GM23338 (cell line): Measurements from ENCODE around the gene TRPC3. TPM values are rescaled to one million over a fixed set of nuclear protein-coding genes. Genes with fewer than 3 reads are reported as not detected.

ENCODE experiments used
- ATAC-seq: fragments of 200-7000 bp; cut with Tn5 transposase; 3 replicates; pipeline ENCODE4 v1.9.1; 2020
- DNase-seq: peaks from one replicate; pipeline ENCODE4 v3.0.0-alpha.2; 2015; ENCODE audit warnings: low spot score
- H2AFZ ChIP-seq: fragments of 200-600 bp; sonication (generic); 2 replicates; pipeline ENCODE4 v1.8.0; 2016; ENCODE audit warnings: antibody characterized with exemption, mild to moderate bottlenecking, moderate library complexity
- H3F3A ChIP-seq: fragments of 200-600 bp; sonication (generic); replicated peaks from 2 replicates; pipeline ENCODE4 v1.8.0; 2017; ENCODE audit warnings: antibody characterized with exemption, mixed run types, low read depth
- H3K27ac ChIP-seq: fragments of 200-600 bp; sonication (generic); 2 replicates; pipeline ENCODE4 v1.6.1; 2016; ENCODE audit warnings: low read depth
- H3K27me3 ChIP-seq: fragments of 200-600 bp; sonication (generic); 2 replicates; pipeline ENCODE4 v1.8.0; 2016; ENCODE audit warnings: mild to moderate bottlenecking, mixed run types, moderate library complexity; ENCODE audit not compliant: insufficient read depth
- H3K36me3 ChIP-seq: fragments of 200-600 bp; sonication (generic); 2 replicates; pipeline ENCODE4 v1.8.0; 2016; ENCODE audit warnings: mild to moderate bottlenecking; ENCODE audit not compliant: insufficient read depth
- H3K4me1 ChIP-seq: fragments of 200-600 bp; sonication (generic); 2 replicates; pipeline ENCODE4 v1.8.0; 2016; ENCODE audit warnings: mild to moderate bottlenecking, moderate library complexity; ENCODE audit not compliant: insufficient read depth
- H3K4me2 ChIP-seq: fragments of 200-600 bp; sonication (generic); 2 replicates; pipeline ENCODE4 v1.7.1; 2017; ENCODE audit warnings: mixed run types
- H3K4me3 ChIP-seq: fragments of 200-600 bp; sonication (generic); 2 replicates; pipeline ENCODE4 v1.6.1; 2016; ENCODE audit warnings: mixed run types
- H3K79me2 ChIP-seq: fragments of 200-600 bp; sonication (generic); replicated peaks from 2 replicates; pipeline ENCODE4 v1.8.0; 2017; ENCODE audit warnings: mild to moderate bottlenecking; ENCODE audit not compliant: insufficient read depth
- H3K9me2 ChIP-seq: fragments of 200-600 bp; sonication (generic); 2 replicates; pipeline ENCODE4 v1.8.0; 2017; ENCODE audit not compliant: insufficient read depth
- H4K20me1 ChIP-seq: fragments of 200-600 bp; sonication (generic); replicated peaks from 2 replicates; pipeline ENCODE4 v1.8.0; 2017; ENCODE audit warnings: mild to moderate bottlenecking; ENCODE audit not compliant: insufficient read depth
- H3K27ac Mint-ChIP-seq: 2 replicates; pipeline ENCODE4 v1.8.0; 2020; ENCODE audit warnings: inconsistent platforms, mild to moderate bottlenecking, moderate library complexity, mixed read lengths
- H3K27me3 Mint-ChIP-seq: 3 replicates; pipeline ENCODE4 v1.8.0; 2022; ENCODE audit warnings: low read depth, mild to moderate bottlenecking, moderate library complexity, mixed read lengths, inconsistent platforms; ENCODE audit not compliant: insufficient read depth, poor library complexity
- H3K36me3 Mint-ChIP-seq: 3 replicates; pipeline ENCODE4 v1.8.0; 2021; ENCODE audit warnings: low read depth, mild to moderate bottlenecking, inconsistent platforms, moderate library complexity, mixed read lengths
- H3K4me1 Mint-ChIP-seq: 3 replicates; pipeline ENCODE4 v1.8.0; 2020; ENCODE audit warnings: mild to moderate bottlenecking, inconsistent platforms, mixed read lengths
- H3K4me3 Mint-ChIP-seq: 3 replicates; pipeline ENCODE4 v1.8.0; 2021; ENCODE audit warnings: moderate library complexity, mild to moderate bottlenecking, inconsistent platforms, mixed read lengths
- H3K9me3 Mint-ChIP-seq: 3 replicates; pipeline ENCODE4 v1.8.0; 2020; ENCODE audit warnings: moderate library complexity, mild to moderate bottlenecking, inconsistent platforms, mixed read lengths
- CREB1 ChIP-seq: fragments of 250-450 bp; sonication (Bioruptor Pico); IDR thresholded peaks from 2 replicates; pipeline ENCODE4 v1.5.0; 2020; ENCODE audit warnings: low read depth, mild to moderate bottlenecking, moderate library complexity
- EZH2 ChIP-seq: fragments of 200-600 bp; sonication (generic); IDR thresholded peaks from one replicate; pipeline ENCODE4 v1.8.0; 2017; ENCODE audit warnings: antibody characterized with exemption, mild to moderate bottlenecking, low read depth; ENCODE audit not compliant: unreplicated experiment
- EZH2phosphoT487 ChIP-seq: fragments of 200-600 bp; sonication (generic); IDR thresholded peaks from one replicate; pipeline ENCODE4 v1.8.1; 2018; ENCODE audit warnings: antibody characterized with exemption; ENCODE audit not compliant: unreplicated experiment
- NANOG ChIP-seq: IDR thresholded peaks from 2 replicates; pipeline ENCODE4 v1.6.1; 2016; ENCODE audit warnings: antibody characterized with exemption, borderline replicate concordance
- POLR2AphosphoS5 ChIP-seq: IDR thresholded peaks from 2 replicates; pipeline ENCODE4 v1.6.1; 2016; ENCODE audit warnings: antibody characterized with exemption, low read depth
- REST ChIP-seq: IDR thresholded peaks from one replicate; pipeline ENCODE4 v1.6.1; 2018; ENCODE audit warnings: antibody characterized with exemption; ENCODE audit not compliant: unreplicated experiment
- long read RNA-seq: library from polyadenylated mRNA; unstranded; transcript quantifications from one replicate; pipeline ENCODE4 v2.0.0, GENCODE V29; 2020; ENCODE audit not compliant: unreplicated experiment
- polyA plus RNA-seq: library from polyadenylated mRNA; unstranded; fragments of >200 nt; fragmentation: Nextera tagmentation; extraction: Ambion mirVana; gene quantifications from 2 replicates; pipeline ENCODE4 v1.2.1, GENCODE V29; 2016
- total RNA-seq: library from RNA; depleted of rRNA; stranded (reverse); fragments of >200 nt; shearing (Covaris generic); gene quantifications from 2 replicates; pipeline ENCODE4 v1.2.3, GENCODE V29; 2014; rRNA removed
- TF ChIP-seq, protein P1 (sequence below): IDR thresholded peaks from 2 replicates; pipeline ENCODE4 v1.6.1; 2016; ENCODE audit warnings: antibody characterized with exemption
- TF ChIP-seq, protein P2 (sequence below), 2 experiments: fragments of 200-600 bp in 1 of 2; sonication (generic) in 1 of 2; conservative IDR thresholded peaks; 2 replicates each; pipeline versions ENCODE4 v1.5.1 to v1.6.1; 2016 to 2017; ENCODE audit warnings: antibody characterized with exemption in 2 of 2, low read depth in 2 of 2, mild to moderate bottlenecking in 2 of 2, moderate library complexity in 1 of 2

Gene TRPC3
- total RNA-seq, result 0.74 and 1.0 TPM in 2 replicates
- 0.24 and 0.44 TPM in 2 replicates for polyA plus RNA-seq
- long read RNA-seq, result 0 reads

GRCh38 chr4:121951521-121952110 lies at the start of gene TRPC3:
Gene TRPC3, minus strand, starts transcription at chr4:121952060. Its CDS starts 380 bp downstream, at chr4:121951680.
- H3K9me3 Mint-ChIP-seq, result no peaks in the 10 kb centered on the region; the same call in 2 of the 3 replicates
- Histone ChIP-seq H3K27me3 (peaks cover 83% of the 10 kb centered on the region), H2AFZ (peak within 1 kb of the TSS; percentile 100), H3K27ac (no peak within 1 kb of the TSS), H3K79me2 (no peaks in the 10 kb centered on the region), H3K4me2 (peak within 1 kb of the TSS; percentile 100), H3K36me3 (no peaks in the 10 kb centered on the region), H4K20me1 (no peaks in the 10 kb centered on the region), H3F3A (0 out of 2 replicates have a peak, but pooled peaks cover 5% of the 10 kb centered on the region), H3K4me3 (peak within 1 kb of the TSS; percentile 91), H3K9me2 (no peaks in the 10 kb centered on the region), H3K4me1 (peaks cover 7% of the 10 kb centered on the region; the same call in 1 of the 2 replicates)
- H3K4me1 Mint-ChIP-seq, result peaks cover 5% of the 10 kb centered on the region; the same call in 2 of the 3 replicates
- no peak within 1 kb of the TSS for H3K27ac Mint-ChIP-seq
- peak within 1 kb of the TSS; percentile 87 for H3K4me3 Mint-ChIP-seq
- DNase-seq, result peak; percentile 52
- H3K27me3 Mint-ChIP-seq, result peaks cover 52% of the 10 kb centered on the region
- ATAC-seq, result peak; percentile 21
- TF ChIP-seq NANOG, result no peak
- TF ChIP-seq EZH2phosphoT487, result peak; percentile 62
- no peaks in the 10 kb centered on the region; the same call in 2 of the 3 replicates for H3K36me3 Mint-ChIP-seq

DNA sequence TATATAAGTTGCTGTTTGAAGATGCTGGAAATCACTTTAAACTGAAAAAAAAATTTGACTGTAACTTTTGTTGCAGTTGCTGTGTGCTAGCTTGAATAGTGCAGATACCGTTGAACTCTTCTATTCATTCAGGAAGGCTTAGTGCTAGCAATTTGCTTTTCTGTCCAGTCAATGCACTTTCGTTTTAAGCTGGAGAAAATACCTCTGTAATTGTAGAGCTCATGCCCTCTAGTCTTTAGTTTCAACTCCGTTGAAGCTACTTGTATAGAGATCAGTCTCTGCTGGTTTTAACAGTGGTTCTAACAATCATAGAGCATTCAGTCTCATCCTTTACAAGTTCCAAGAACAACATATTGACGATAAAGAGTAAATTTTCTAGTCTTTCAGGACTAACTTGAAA lies 49.0 kb upstream of the TRPC3 start:
- no peak overlapping the region for H3K27ac Mint-ChIP-seq
- no peaks in the 10 kb centered on the region for H3K4me1 Mint-ChIP-seq
- Histone ChIP-seq H3K9me2 (no peaks in the 10 kb centered on the region), H3K4me3 (no peak overlapping the region), H2AFZ (no peak overlapping the region), H4K20me1 (no peaks in the 10 kb centered on the region), H3K27ac (no peak overlapping the region), H3K79me2 (no peaks in the 10 kb centered on the region), H3K4me1 (no peaks in the 10 kb centered on the region), H3K36me3 (no peaks in the 10 kb centered on the region), H3F3A (no peaks in the 10 kb centered on the region), H3K27me3 (no peaks in the 10 kb centered on the region), H3K4me2 (no peak overlapping the region)
- H3K27me3 Mint-ChIP-seq, result peaks cover 3% of the 10 kb centered on the region
- no peak for ATAC-seq
- no peaks in the 10 kb centered on the region for H3K36me3 Mint-ChIP-seq
- H3K9me3 Mint-ChIP-seq, result no peaks in the 10 kb centered on the region
- DNase-seq, result no peak
- TF ChIP-seq EZH2 (no peak), POLR2AphosphoS5 (no peak), EZH2phosphoT487 (no peak)
- TF ChIP-seq, protein P1, sequence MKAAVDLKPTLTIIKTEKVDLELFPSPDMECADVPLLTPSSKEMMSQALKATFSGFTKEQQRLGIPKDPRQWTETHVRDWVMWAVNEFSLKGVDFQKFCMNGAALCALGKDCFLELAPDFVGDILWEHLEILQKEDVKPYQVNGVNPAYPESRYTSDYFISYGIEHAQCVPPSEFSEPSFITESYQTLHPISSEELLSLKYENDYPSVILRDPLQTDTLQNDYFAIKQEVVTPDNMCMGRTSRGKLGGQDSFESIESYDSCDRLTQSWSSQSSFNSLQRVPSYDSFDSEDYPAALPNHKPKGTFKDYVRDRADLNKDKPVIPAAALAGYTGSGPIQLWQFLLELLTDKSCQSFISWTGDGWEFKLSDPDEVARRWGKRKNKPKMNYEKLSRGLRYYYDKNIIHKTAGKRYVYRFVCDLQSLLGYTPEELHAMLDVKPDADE, result no peak
- no peak overlapping the region for H3K4me3 Mint-ChIP-seq

DNA sequence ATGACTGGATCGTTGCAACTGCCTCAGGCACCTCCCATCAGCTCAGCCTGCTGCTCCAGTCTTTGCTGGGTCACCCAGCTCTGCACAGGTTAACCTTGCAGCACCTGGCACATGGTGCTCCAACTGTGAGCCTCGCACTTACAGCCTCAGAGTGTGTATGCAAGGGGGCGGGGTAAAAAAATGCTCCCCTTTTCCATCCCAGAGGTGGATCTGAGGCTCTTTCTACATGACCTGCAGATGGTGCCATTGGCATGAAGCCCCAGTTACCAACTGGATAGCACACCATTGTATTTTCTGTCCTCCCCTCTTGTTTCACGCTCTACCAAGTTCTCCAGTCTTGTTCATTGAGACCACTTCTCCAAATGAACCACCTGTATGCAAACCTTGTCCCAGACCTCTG lies 46.2 kb upstream of the TRPC3 start:
- no peak overlapping the region for H3K4me2 ChIP-seq
- no peak overlapping the region for H3K27ac Mint-ChIP-seq
- DNase-seq (peak; percentile 63), ATAC-seq (peak; percentile 94)
- H3K27me3 ChIP-seq, result no peaks in the 10 kb centered on the region
- no peak overlapping the region for H3K4me3 ChIP-seq
- TF ChIP-seq, protein P2, sequence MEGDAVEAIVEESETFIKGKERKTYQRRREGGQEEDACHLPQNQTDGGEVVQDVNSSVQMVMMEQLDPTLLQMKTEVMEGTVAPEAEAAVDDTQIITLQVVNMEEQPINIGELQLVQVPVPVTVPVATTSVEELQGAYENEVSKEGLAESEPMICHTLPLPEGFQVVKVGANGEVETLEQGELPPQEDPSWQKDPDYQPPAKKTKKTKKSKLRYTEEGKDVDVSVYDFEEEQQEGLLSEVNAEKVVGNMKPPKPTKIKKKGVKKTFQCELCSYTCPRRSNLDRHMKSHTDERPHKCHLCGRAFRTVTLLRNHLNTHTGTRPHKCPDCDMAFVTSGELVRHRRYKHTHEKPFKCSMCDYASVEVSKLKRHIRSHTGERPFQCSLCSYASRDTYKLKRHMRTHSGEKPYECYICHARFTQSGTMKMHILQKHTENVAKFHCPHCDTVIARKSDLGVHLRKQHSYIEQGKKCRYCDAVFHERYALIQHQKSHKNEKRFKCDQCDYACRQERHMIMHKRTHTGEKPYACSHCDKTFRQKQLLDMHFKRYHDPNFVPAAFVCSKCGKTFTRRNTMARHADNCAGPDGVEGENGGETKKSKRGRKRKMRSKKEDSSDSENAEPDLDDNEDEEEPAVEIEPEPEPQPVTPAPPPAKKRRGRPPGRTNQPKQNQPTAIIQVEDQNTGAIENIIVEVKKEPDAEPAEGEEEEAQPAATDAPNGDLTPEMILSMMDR (conservative IDR thresholded peaks at IDR 0.05; ENCODE audit: low read depth in 2 of 2), result peak; percentile 42 to 71
- TF ChIP-seq CREB1 (CRISPR knock-in tag), result no peak
- no peak for TF ChIP-seq REST
- no peak overlapping the region for H3K4me3 Mint-ChIP-seq
- no peak overlapping the region for H3K27ac ChIP-seq
- H4K20me1 ChIP-seq, result no peaks in the 10 kb centered on the region
- H2AFZ ChIP-seq, result no peak overlapping the region
- H3K9me2 ChIP-seq, result no peaks in the 10 kb centered on the region
- no peaks in the 10 kb centered on the region for H3K4me1 ChIP-seq
- no peaks in the 10 kb centered on the region for H3K36me3 Mint-ChIP-seq
- no peaks in the 10 kb centered on the region for H3K4me1 Mint-ChIP-seq
- H3F3A ChIP-seq, result no peaks in the 10 kb centered on the region
- H3K36me3 ChIP-seq, result no peaks in the 10 kb centered on the region
- peaks cover 3% of the 10 kb centered on the region for H3K27me3 Mint-ChIP-seq
- H3K9me3 Mint-ChIP-seq, result no peaks in the 10 kb centered on the region
- no peaks in the 10 kb centered on the region for H3K79me2 ChIP-seq
